ENCODE data around the gene SLC38A7.

Gene SLC38A7

DNA sequence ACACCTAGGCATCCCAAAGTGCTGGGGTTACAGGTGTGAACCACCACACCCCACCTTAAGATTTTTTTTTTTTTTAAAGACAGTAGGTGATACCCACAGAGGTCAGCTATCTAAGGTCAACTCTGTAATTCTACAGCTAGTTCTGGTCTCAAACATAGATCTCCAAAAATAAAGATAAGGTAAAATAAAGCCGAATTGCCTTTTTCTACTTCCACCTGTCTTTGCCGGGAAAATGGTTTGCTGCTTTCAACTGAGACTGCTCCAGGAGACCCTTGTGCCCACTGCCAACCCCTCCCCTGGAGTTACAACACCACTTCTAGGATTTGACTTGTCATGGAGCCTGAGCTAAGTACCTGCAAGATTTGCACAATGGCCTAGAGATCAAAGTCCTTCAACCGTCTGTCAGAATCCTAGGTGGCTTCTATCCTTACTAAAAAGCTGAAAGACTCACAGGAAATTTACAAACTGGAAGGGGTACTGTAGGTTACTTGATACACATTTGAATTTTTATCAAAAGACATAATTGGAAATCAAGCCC is 50.2 kb downstream of the SLC38A7 start:
- DNase-seq: no peak

DNA sequence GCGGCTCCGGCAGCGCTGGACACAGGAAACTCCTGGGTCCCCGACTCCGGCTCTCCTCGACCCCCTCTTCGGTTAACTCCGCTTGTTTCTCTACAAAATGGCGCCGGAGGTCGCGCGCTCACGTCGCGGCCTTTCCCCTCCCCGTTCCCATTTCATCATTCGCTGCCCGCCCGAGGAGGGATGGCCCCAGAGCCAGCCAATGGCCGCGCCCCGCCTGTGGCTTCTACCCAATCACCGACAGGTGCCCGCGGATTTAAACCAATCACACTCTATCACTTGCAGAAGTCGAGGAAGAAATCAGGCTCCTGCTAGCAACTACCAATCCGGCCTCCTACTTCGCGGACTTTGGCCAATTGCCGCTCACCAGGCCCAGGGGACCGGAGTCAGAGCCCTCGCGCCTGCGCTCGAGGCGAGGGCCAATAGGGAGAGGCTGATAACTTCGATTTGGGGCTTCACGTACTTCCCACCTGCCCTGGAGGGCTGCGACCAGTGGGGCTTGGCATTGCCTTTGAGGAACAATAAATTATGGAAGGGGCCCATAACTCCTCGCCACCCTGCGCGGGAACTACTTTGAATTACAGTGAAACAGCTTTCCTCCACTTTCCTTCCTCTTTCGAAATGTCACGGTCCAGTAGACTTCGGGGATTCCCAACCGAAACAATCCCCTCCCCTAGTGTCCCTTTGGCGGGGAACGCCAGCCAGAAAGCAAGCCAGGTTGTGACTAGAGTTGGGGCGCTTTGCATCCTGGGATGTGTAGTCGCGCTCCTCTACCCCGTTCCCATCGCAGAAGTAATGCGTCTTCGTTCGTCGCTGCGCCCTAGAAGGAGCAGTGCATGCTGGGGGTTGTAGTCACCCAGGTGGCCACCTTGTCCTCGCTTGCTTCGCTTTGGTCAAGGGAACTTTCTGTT is 54.6 kb downstream of the SLC38A7 start, which contains the start of gene CNOT1:
CNOT1 (minus strand) TSS at position 94 of the 908 bp plus-strand sequence. CDS start 30,489 bp downstream, outside the sequence.
- DNase-seq: peak; percentile 95

DNA sequence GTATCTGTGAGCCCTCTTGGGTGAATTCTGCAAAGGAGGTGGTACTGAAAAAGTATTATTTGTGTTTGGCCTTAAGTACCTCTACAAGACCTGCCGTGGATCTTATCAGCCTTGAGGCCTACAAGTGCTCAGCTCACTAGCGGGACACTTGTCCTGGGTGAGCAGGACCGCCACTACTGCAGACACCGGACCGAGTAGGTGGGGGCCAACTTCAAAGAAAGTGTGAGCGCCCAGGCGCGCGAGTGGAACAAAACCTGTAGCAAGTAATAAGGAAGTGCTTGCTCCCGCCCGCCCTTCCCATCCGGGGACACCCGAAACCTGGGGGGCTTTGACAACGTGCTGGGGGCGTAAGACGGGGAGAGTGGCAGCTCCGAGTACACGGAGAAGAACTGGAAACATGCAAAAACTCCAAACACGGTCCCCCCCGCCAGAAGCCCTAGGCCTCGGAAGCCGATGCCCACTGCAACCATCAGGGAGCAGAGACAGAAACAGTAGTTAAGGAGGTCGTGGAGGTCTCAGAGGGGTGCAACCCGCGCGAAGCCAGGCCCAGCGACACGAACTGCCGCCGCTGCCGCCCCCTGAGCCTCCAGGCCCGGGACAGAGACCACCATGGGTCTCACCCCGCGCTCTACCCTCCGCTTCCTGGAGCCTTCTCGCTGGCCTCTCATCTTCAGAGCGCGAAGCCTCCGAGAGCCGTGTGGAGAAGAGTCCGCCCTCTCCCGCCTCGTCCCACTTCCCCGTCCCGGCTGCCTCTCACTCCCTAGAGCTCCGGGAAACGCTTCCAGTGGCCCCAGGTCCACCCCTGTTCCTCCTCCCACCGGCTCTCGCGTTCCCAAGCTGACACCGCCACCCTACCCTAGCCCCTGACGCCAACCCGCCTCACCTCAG is 55.5 kb downstream of the SLC38A7 start:
- DNase-seq: no peak

DNA sequence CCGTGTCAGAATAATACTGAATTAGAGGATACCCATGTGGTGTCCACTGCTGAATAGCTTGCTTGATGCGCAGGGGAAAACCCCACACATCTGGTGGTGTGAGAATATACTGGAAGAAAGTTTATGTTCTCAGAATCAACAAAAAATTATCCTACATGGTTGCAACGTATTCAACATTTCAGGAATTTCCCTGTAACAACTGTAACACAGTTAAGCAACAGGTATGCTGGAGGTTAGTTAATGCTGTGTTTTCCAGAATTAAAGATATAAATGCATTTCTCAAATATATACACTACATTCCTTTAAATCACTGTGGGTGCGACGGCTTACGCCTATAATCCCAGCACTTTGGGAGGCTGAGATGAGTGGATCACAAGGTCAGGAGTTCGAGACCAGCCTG is 60.4 kb downstream of the SLC38A7 start:
- no peak for DNase-seq

DNA sequence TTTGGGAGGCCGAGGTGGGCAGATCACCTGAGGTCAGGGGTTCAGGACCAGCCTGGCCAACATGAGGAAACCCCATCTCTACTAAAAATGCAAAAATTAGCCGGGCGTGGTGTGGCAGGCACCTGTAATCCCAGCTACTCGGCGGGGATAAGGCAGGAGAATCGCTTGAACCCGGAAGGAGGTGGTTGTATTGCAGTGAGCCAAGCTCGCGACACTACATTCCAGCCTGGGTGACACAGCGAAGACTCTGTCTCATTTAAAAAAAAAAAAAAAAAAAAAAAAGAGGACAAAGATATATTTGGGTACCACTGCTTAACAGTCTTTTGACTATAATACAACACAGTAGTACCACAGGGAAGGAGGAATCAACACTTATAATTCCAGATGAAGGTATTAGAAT is 64.2 kb downstream of the SLC38A7 start:
- DNase-seq: no peak

DNA sequence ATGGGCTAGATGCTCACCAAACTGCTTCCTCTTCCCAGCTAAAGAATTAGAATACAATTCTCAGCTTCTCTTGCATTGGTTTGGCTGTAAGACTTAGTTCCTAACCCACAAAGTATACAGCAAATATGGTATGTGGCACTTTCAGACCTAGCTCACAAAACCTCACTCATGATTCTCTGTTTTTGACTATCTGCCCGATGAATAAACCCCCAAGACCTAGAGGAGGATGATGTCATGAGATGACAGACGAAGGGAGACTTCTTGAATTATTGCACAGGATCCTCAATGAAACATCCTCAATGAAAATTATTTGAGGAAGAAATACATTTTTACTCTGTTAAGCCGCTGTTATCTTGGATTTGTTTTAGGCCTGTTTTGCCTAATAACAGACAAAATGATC is 69.3 kb downstream of the SLC38A7 start:
- DNase-seq: no peak

Measured in KG1 (cell line).